Body of pancreas (tissue), 4 donors: ENCODE measurements around the gene TRPM2.

Experiments used
- POLR2A ChIP-seq, 3 donors: fragments of 450-650 bp; IDR thresholded peaks; one replicate each; pipeline ENCODE4 v1.6.1; 2016; ENCODE audit warnings: antibody characterized with exemption in 3 of 3, mild to moderate bottlenecking in 2 of 3
- TF ChIP-seq, protein P1 (sequence below), 7 experiments: fragments of 450-650 bp in 4 of 7; fragments of 200-600 bp in 3 of 7; sonication (generic) in 3 of 7; IDR thresholded peaks; one replicate each; pipeline ENCODE4 v1.5.1; 2016 to 2019; ENCODE audit warnings: antibody characterized with exemption in 7 of 7

GRCh38 chr21:44402323-44403105, 49.1 kb downstream of the TRPM2 start:
- TF ChIP-seq, protein P1, sequence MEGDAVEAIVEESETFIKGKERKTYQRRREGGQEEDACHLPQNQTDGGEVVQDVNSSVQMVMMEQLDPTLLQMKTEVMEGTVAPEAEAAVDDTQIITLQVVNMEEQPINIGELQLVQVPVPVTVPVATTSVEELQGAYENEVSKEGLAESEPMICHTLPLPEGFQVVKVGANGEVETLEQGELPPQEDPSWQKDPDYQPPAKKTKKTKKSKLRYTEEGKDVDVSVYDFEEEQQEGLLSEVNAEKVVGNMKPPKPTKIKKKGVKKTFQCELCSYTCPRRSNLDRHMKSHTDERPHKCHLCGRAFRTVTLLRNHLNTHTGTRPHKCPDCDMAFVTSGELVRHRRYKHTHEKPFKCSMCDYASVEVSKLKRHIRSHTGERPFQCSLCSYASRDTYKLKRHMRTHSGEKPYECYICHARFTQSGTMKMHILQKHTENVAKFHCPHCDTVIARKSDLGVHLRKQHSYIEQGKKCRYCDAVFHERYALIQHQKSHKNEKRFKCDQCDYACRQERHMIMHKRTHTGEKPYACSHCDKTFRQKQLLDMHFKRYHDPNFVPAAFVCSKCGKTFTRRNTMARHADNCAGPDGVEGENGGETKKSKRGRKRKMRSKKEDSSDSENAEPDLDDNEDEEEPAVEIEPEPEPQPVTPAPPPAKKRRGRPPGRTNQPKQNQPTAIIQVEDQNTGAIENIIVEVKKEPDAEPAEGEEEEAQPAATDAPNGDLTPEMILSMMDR (IDR thresholded peaks at IDR 0.05), result no peak
- TF ChIP-seq POLR2A (IDR thresholded peaks at IDR 0.05), result no peak
